Ishikawa (cell line): ENCODE data around the gene PCDH1.

Experiments used
- CEBPB ChIP-seq: IDR thresholded peaks from 2 replicates; pipeline ENCODE4 v1.6.1; 2012
- CREB1 ChIP-seq: IDR thresholded peaks from 2 replicates; pipeline ENCODE4 v1.6.1; 2012; ENCODE audit warnings: low read depth
- EGR1 ChIP-seq: IDR thresholded peaks from 2 replicates; pipeline ENCODE4 v1.6.1; 2012
- EP300 ChIP-seq: IDR thresholded peaks from 2 replicates; pipeline ENCODE4 v1.6.1; 2012; ENCODE audit warnings: borderline replicate concordance
- FOXM1 ChIP-seq: IDR thresholded peaks from 2 replicates; pipeline ENCODE4 v1.6.1; 2012; ENCODE audit warnings: low read depth, borderline replicate concordance
- MAX ChIP-seq: IDR thresholded peaks from 2 replicates; pipeline ENCODE4 v1.6.1; 2012
- NFIC ChIP-seq: IDR thresholded peaks from 2 replicates; pipeline ENCODE4 v1.6.1; 2012
- RAD21 ChIP-seq: IDR thresholded peaks from 2 replicates; pipeline ENCODE4 v1.6.1; 2012; ENCODE audit warnings: low read depth
- TAF1 ChIP-seq: IDR thresholded peaks from 2 replicates; pipeline ENCODE4 v1.6.1; 2012; ENCODE audit warnings: low read depth, mild to moderate bottlenecking
- TCF12 ChIP-seq: IDR thresholded peaks from 2 replicates; pipeline ENCODE4 v1.6.1; 2012; ENCODE audit warnings: low read depth
- TEAD4 ChIP-seq: IDR thresholded peaks from 2 replicates; pipeline ENCODE4 v1.6.1; 2012
- YY1 ChIP-seq: IDR thresholded peaks from 2 replicates; pipeline ENCODE4 v1.6.1; 2012; ENCODE audit warnings: low read depth
- ZBTB7A ChIP-seq: IDR thresholded peaks from 2 replicates; pipeline ENCODE4 v1.6.1; 2012; ENCODE audit warnings: low read depth
- TF ChIP-seq, protein P1 (sequence below): IDR thresholded peaks from 2 replicates; pipeline ENCODE4 v1.6.1; 2012; ENCODE audit warnings: low read depth, mild to moderate bottlenecking
- TF ChIP-seq, protein P2 (sequence below): IDR thresholded peaks from 2 replicates; pipeline ENCODE4 v1.6.1; 2012

PCDH1 gene

GRCh38 chr5:141811287-141812155 lies 66.7 kb downstream of the PCDH1 start:
- TF ChIP-seq RAD21 (peak; percentile 46), EP300 (no peak), TEAD4 (peak; percentile 37; the same call in 1 of the 2 replicates), MAX (no peak), CREB1 (no peak), ZBTB7A (no peak), CEBPB (no peak), YY1 (no peak), TAF1 (no peak), TCF12 (no peak), NFIC (no peak), FOXM1 (no peak), EGR1 (no peak)
- TF ChIP-seq, protein P1, sequence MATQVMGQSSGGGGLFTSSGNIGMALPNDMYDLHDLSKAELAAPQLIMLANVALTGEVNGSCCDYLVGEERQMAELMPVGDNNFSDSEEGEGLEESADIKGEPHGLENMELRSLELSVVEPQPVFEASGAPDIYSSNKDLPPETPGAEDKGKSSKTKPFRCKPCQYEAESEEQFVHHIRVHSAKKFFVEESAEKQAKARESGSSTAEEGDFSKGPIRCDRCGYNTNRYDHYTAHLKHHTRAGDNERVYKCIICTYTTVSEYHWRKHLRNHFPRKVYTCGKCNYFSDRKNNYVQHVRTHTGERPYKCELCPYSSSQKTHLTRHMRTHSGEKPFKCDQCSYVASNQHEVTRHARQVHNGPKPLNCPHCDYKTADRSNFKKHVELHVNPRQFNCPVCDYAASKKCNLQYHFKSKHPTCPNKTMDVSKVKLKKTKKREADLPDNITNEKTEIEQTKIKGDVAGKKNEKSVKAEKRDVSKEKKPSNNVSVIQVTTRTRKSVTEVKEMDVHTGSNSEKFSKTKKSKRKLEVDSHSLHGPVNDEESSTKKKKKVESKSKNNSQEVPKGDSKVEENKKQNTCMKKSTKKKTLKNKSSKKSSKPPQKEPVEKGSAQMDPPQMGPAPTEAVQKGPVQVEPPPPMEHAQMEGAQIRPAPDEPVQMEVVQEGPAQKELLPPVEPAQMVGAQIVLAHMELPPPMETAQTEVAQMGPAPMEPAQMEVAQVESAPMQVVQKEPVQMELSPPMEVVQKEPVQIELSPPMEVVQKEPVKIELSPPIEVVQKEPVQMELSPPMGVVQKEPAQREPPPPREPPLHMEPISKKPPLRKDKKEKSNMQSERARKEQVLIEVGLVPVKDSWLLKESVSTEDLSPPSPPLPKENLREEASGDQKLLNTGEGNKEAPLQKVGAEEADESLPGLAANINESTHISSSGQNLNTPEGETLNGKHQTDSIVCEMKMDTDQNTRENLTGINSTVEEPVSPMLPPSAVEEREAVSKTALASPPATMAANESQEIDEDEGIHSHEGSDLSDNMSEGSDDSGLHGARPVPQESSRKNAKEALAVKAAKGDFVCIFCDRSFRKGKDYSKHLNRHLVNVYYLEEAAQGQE: no peak

GRCh38 chr5:141810702-141811101 lies 67.5 kb downstream of the PCDH1 start:
- TF ChIP-seq NFIC (no peak), TAF1 (no peak), TCF12 (no peak), CEBPB (no peak), YY1 (no peak), MAX (no peak), TEAD4 (no peak), ZBTB7A (no peak), FOXM1 (no peak), CREB1 (no peak), EP300 (no peak), EGR1 (no peak), RAD21 (no peak)
- TF ChIP-seq, protein P1: no peak
- TF ChIP-seq, protein P2, sequence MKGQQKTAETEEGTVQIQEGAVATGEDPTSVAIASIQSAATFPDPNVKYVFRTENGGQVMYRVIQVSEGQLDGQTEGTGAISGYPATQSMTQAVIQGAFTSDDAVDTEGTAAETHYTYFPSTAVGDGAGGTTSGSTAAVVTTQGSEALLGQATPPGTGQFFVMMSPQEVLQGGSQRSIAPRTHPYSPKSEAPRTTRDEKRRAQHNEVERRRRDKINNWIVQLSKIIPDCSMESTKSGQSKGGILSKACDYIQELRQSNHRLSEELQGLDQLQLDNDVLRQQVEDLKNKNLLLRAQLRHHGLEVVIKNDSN: no peak

DNA sequence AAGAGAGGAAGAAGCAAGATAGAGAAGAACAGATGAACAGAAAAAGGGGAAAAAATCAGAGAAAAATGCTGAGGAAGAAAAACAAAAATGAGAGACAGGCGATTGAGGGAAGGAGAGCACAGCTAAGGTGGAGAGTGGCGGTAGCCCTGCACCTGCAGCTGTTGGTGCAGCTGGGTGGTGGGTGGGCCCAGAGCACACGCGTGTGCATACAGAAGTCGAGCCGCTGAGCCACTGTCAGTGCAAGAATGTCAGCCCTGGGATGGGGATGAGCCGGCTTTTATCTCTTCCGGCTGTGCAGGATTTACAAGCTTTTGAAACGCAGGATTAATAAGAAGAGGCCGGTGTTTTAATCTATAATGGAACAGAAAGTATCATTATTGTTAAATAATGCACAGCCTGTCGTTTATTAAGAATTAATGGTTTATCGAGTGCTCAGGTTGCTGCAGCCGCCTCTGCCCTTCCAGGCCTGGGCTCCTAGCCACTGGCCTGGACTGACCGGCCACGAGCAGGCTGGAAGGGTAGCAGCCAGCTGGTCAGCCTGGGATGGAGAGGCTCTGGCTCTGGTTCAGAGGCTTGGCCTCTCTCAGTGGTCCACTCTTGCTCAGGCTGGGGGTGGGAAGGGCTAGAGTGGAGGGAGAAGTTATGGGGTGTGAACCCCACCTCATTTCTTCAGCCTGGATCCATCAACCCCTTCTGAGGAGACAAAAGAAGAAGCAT lies 68.7 kb downstream of the PCDH1 start:
- TF ChIP-seq RAD21: no peak
- TF ChIP-seq NFIC: no peak
- no peak for TF ChIP-seq FOXM1
- TF ChIP-seq EGR1: no peak
- TF ChIP-seq, protein P1: no peak
- no peak for TF ChIP-seq TCF12
- no peak for TF ChIP-seq TEAD4
- no peak for TF ChIP-seq ZBTB7A

GRCh38 chr5:141808857-141809256 lies 69.4 kb downstream of the PCDH1 start:
- TF ChIP-seq CEBPB: no peak
- TF ChIP-seq, protein P1: no peak
- no peak for TF ChIP-seq EGR1
- TF ChIP-seq FOXM1: no peak
- no peak for TF ChIP-seq TCF12
- no peak for TF ChIP-seq EP300
- no peak for TF ChIP-seq CREB1
- TF ChIP-seq TEAD4: no peak
- TF ChIP-seq, protein P2: no peak
- no peak for TF ChIP-seq RAD21
- TF ChIP-seq ZBTB7A: no peak
- no peak for TF ChIP-seq TAF1
- no peak for TF ChIP-seq MAX
- TF ChIP-seq NFIC: no peak
- no peak for TF ChIP-seq YY1
